ENCODE measurements around the gene ROR2. TPM values are rescaled to one million over a fixed set of nuclear protein-coding genes. Genes with fewer than 3 reads are reported as not detected.

Gene ROR2
- total and polyA plus RNA-seq, 4 donors: 0.13 to 0.84 (median 0.52) TPM

DNA sequence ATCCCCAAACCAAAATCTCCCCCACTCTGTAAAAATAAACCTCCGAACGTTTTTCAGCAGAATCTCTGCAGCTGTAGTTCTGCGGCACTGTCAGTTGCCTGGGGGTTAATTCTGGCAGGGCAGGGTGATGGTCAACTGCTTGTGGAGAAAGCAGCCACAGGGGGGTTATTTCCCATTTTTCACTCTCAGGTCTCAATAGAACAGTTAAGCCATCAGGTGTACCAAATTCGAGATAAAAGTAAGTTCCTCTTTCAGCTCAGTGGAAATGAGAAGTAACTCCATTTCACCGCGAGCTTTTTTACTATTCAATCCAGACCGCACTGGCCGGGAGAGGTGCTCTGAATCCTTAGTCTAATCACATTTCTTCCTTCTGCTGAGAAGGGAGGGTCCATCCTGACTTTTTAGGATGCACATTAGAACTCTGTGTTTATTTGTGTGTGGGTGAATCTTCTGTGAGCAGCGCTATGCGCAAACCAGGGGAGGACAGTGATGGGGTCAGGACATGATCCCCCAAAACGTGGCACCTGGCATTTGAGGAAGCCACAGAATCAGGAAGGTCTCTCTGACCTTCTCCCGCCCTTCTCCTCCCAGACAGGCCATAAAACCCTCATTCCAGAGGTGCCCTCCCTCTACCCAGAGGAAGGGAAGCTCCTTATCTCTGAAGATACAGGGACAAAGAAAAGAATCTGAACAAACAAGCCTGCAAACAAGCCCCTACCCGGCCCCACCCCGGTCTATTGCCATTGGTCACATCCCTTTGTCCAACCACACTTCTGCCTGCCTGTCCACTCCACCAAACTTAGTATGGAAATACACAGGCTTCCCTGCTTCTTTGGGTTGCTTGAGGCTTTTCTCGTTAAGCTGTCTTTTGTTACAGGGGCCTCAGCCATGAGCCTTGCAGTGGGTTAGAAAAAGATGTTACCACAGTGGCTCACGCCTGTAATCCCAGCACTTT lies 229.0 kb downstream of the ROR2 start:
- 53% methylated on average over 16 of the region's 16 CpGs for WGBS
- Histone ChIP-seq H3K9me3 (ENCODE audit: control insufficient read depth in 4 of 4, low read length in 3 of 4) (no peaks in the 10 kb centered on the region), H3K9ac (ENCODE audit: low read depth in 1 of 2, low read length in 2 of 2) (no peak overlapping the region), H3K27me3 (ENCODE audit: control insufficient read depth in 4 of 4, insufficient read depth in 4 of 4, low read length in 3 of 4) (peaks cover 0 to 3% (median 0%) of the 10 kb centered on the region in 4 donors), H3K4me3 (ENCODE audit: low read depth in 1 of 3, low read length in 3 of 3) (no peak overlapping the region), H3K36me3 (ENCODE audit: control insufficient read depth in 4 of 4, insufficient read depth in 3 of 4, low read depth in 1 of 4, low read length in 3 of 4) (no peaks in the 10 kb centered on the region), H3K27ac (ENCODE audit: low read depth in 1 of 2, low read length in 2 of 2) (no peak overlapping the region), H3K4me1 (ENCODE audit: control insufficient read depth in 4 of 4, insufficient read depth in 4 of 4, low read length in 3 of 4) (no peaks in the 10 kb centered on the region)
- no peak for DNase-seq (ENCODE audit: low spot score)
- TF ChIP-seq HNF4G (IDR thresholded peaks at IDR 0.05): no peak
- no peak for TF ChIP-seq EGR1 (IDR thresholded peaks at IDR 0.05; ENCODE audit: low read depth in 2 of 2)

DNA sequence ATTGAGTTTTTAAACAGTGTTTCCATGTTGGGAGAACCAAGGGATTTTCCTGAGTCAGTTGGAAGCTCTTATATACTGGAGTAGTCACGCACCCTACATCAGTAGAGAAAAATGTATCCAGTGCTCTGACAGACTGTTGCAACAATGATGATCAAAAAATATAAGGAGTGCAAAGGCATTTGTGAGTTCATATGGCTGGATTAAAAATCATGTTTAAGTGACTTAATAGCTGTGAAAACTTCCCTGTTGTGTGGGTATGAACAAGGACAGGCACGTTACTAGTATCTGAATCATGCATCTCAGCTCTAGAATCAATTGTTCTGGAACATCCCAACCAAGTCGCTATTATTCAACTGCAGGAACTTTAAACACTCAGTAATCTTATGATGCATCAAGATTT lies 229.7 kb downstream of the ROR2 start:
- Histone ChIP-seq H3K4me3 (ENCODE audit: low read depth in 1 of 3, low read length in 3 of 3) (no peak overlapping the region), H3K4me1 (ENCODE audit: control insufficient read depth in 4 of 4, insufficient read depth in 4 of 4, low read length in 3 of 4) (no peaks in the 10 kb centered on the region), H3K9ac (ENCODE audit: low read depth in 1 of 2, low read length in 2 of 2) (no peak overlapping the region), H3K9me3 (ENCODE audit: control insufficient read depth in 4 of 4, low read length in 3 of 4) (no peaks in the 10 kb centered on the region), H3K27ac (ENCODE audit: low read depth in 1 of 2, low read length in 2 of 2) (no peak overlapping the region), H3K36me3 (ENCODE audit: control insufficient read depth in 4 of 4, insufficient read depth in 3 of 4, low read depth in 1 of 4, low read length in 3 of 4) (no peaks in the 10 kb centered on the region), H3K27me3 (ENCODE audit: control insufficient read depth in 4 of 4, insufficient read depth in 4 of 4, low read length in 3 of 4) (peaks cover 0 to 3% (median 0%) of the 10 kb centered on the region in 4 donors)
- DNase-seq (ENCODE audit: low spot score): no peak
- 75% methylated on average over 3 of the region's 3 CpGs for whole genome bisulfite sequencing
- TF ChIP-seq, protein P1, sequence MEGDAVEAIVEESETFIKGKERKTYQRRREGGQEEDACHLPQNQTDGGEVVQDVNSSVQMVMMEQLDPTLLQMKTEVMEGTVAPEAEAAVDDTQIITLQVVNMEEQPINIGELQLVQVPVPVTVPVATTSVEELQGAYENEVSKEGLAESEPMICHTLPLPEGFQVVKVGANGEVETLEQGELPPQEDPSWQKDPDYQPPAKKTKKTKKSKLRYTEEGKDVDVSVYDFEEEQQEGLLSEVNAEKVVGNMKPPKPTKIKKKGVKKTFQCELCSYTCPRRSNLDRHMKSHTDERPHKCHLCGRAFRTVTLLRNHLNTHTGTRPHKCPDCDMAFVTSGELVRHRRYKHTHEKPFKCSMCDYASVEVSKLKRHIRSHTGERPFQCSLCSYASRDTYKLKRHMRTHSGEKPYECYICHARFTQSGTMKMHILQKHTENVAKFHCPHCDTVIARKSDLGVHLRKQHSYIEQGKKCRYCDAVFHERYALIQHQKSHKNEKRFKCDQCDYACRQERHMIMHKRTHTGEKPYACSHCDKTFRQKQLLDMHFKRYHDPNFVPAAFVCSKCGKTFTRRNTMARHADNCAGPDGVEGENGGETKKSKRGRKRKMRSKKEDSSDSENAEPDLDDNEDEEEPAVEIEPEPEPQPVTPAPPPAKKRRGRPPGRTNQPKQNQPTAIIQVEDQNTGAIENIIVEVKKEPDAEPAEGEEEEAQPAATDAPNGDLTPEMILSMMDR (IDR thresholded peaks at IDR 0.05; ENCODE audit: low read depth, low read length, missing input control): no peak
- TF ChIP-seq JUND (IDR thresholded peaks at IDR 0.05) (no peak), SP1 (IDR thresholded peaks at IDR 0.05) (no peak), HNF4A (conservative IDR thresholded peaks at IDR 0.05) (no peak), FOXA2 (IDR thresholded peaks at IDR 0.05) (no peak), HNF4G (IDR thresholded peaks at IDR 0.05) (no peak), TAF1 (conservative IDR thresholded peaks at IDR 0.05) (no peak), GABPA (IDR thresholded peaks at IDR 0.05 in 1 of 2, conservative IDR thresholded peaks at IDR 0.05 in 1 of 2) (no peak), RAD21 (IDR thresholded peaks at IDR 0.05) (no peak), FOXA1 (IDR thresholded peaks at IDR 0.05) (no peak)
- TF ChIP-seq, protein P2, sequence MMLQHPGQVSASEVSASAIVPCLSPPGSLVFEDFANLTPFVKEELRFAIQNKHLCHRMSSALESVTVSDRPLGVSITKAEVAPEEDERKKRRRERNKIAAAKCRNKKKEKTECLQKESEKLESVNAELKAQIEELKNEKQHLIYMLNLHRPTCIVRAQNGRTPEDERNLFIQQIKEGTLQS (IDR thresholded peaks at IDR 0.05): no peak

GRCh38 chr9:91718071-91718470 lies 232.0 kb downstream of the ROR2 start:
- WGBS: 85% methylated on average over 9 of the region's 9 CpGs
- Histone ChIP-seq H3K27ac (ENCODE audit: low read depth in 1 of 2, low read length in 2 of 2) (no peak overlapping the region), H3K4me3 (ENCODE audit: low read depth in 1 of 3, low read length in 3 of 3) (no peak overlapping the region), H3K36me3 (ENCODE audit: control insufficient read depth in 4 of 4, insufficient read depth in 3 of 4, low read depth in 1 of 4, low read length in 3 of 4) (no peaks in the 10 kb centered on the region), H3K27me3 (ENCODE audit: control insufficient read depth in 4 of 4, insufficient read depth in 4 of 4, low read length in 3 of 4) (peaks cover 0 to 3% (median 1%) of the 10 kb centered on the region in 4 donors), H3K4me1 (ENCODE audit: control insufficient read depth in 4 of 4, insufficient read depth in 4 of 4, low read length in 3 of 4) (no peaks in the 10 kb centered on the region), H3K9ac (ENCODE audit: low read depth in 1 of 2, low read length in 2 of 2) (no peak overlapping the region), H3K9me3 (ENCODE audit: control insufficient read depth in 4 of 4, low read length in 3 of 4) (no peaks in the 10 kb centered on the region)
- DNase-seq (ENCODE audit: low spot score): no peak
- no peak for TF ChIP-seq SP1 (IDR thresholded peaks at IDR 0.05)
- no peak for TF ChIP-seq TAF1 (conservative IDR thresholded peaks at IDR 0.05)
- TF ChIP-seq JUND (IDR thresholded peaks at IDR 0.05): no peak

All from liver (tissue), 9 donors.